ENCODE results near the gene DENND2C. TPM values are rescaled to one million over a fixed set of nuclear protein-coding genes. Genes with fewer than 3 reads are reported as not detected.

The DENND2C gene
- total RNA-seq, 1 donor from 2014 or later: 0.84 TPM

- H3K4me3 ChIP-seq (ENCODE audit: low read depth, low read length): no peak overlapping the region
- DNase-seq (ENCODE audit: low read depth): no peak
- no peak for TF ChIP-seq CTCF (IDR thresholded peaks at IDR 0.05; ENCODE audit: insufficient read depth, low read length, poor library complexity, severe bottlenecking)
- no peaks in the 10 kb centered on the region for H3K36me3 ChIP-seq (ENCODE audit: control insufficient read depth, insufficient read depth, low read length)
- H3K27me3 ChIP-seq (ENCODE audit: control insufficient read depth, insufficient read depth, low read length): no peaks in the 10 kb centered on the region
Measured at GRCh38 chr1:114589122-114589521, 80.7 kb downstream of the DENND2C start.

- no peak for TF ChIP-seq CTCF (IDR thresholded peaks at IDR 0.05; ENCODE audit: insufficient read depth, low read length, poor library complexity, severe bottlenecking)
- Histone ChIP-seq H3K36me3 (ENCODE audit: control insufficient read depth, insufficient read depth, low read length) (no peaks in the 10 kb centered on the region), H3K4me3 (ENCODE audit: low read depth, low read length) (no peak overlapping the region), H3K27me3 (ENCODE audit: control insufficient read depth, insufficient read depth, low read length) (no peaks in the 10 kb centered on the region)
- no peak for DNase-seq (ENCODE audit: low read depth)
Measured at GRCh38 chr1:114588196-114588689, 81.6 kb downstream of the DENND2C start.

GRCh38 chr1:114587203-114587991 is 82.5 kb downstream of the DENND2C start:
- DNase-seq (ENCODE audit: low read depth): no peak
- no peaks in the 10 kb centered on the region for H3K27me3 ChIP-seq (ENCODE audit: control insufficient read depth, insufficient read depth, low read length)
- no peaks in the 10 kb centered on the region for H3K36me3 ChIP-seq (ENCODE audit: control insufficient read depth, insufficient read depth, low read length)
- TF ChIP-seq CTCF (IDR thresholded peaks at IDR 0.05; ENCODE audit: insufficient read depth, low read length, poor library complexity, severe bottlenecking): no peak
- H3K4me3 ChIP-seq (ENCODE audit: low read depth, low read length): no peak overlapping the region

- Histone ChIP-seq H3K4me3 (ENCODE audit: low read depth, low read length) (no peak overlapping the region), H3K27me3 (ENCODE audit: control insufficient read depth, insufficient read depth, low read length) (no peaks in the 10 kb centered on the region), H3K36me3 (ENCODE audit: control insufficient read depth, insufficient read depth, low read length) (no peaks in the 10 kb centered on the region)
- DNase-seq (ENCODE audit: low read depth): no peak
- TF ChIP-seq CTCF (IDR thresholded peaks at IDR 0.05; ENCODE audit: insufficient read depth, low read length, poor library complexity, severe bottlenecking): no peak
Measured at GRCh38 chr1:114586513-114587047, 83.3 kb downstream of the DENND2C start.

GRCh38 chr1:114585231-114585630 is 84.6 kb downstream of the DENND2C start:
- Histone ChIP-seq H3K4me3 (ENCODE audit: low read depth, low read length) (no peak overlapping the region), H3K27me3 (ENCODE audit: control insufficient read depth, insufficient read depth, low read length) (no peaks in the 10 kb centered on the region), H3K36me3 (ENCODE audit: control insufficient read depth, insufficient read depth, low read length) (no peaks in the 10 kb centered on the region)
- no peak for TF ChIP-seq CTCF (IDR thresholded peaks at IDR 0.05; ENCODE audit: insufficient read depth, low read length, poor library complexity, severe bottlenecking)
- no peak for DNase-seq (ENCODE audit: low read depth)

Data from kidney epithelial cell (primary cell).